ENCODE measurements around the gene SLC6A16. TPM values are rescaled to one million over a fixed set of nuclear protein-coding genes. Genes with fewer than 3 reads are reported as not detected.
"Not testable (repeated sequence)": the region's sequence is repeated elsewhere in the genome, so short reads cannot be mapped to it uniquely, and the experiment has no call there.

SLC6A16 gene
- total and polyA plus RNA-seq, 2 experiments from 2014 or later, result 0.27 TPM

DNA sequence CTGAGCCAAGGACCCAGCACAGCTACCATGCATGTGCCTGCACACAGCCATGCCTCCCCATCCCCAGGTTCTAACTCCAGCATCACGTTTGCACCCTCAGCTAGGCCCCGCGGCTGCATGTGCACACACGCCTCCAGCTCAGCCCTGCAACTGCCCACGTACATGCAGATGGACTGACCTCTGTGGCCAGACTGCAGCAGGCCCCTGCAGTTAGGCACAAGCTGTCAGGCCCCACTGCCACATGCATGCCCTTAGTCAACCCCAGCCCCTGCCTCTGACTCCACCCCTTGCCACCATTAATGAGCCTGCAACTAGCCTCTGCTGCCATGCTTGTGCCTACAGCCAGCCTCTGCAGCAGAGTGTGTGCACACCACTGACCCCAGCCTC, 23.1 kb downstream of the SLC6A16 start:
- no peak for TF ChIP-seq CTCF (IDR thresholded peaks at IDR 0.05; ENCODE audit: poor library complexity)
- no peak for TF ChIP-seq EZH2 (IDR thresholded peaks at IDR 0.05; ENCODE audit: borderline replicate concordance)
- TF ChIP-seq EZH2phosphoT487 (IDR thresholded peaks at IDR 0.05; ENCODE audit: low read depth, severe bottlenecking, unreplicated experiment), result no peak
- Histone ChIP-seq H2AFZ (no peak overlapping the region), H3K27me3 (no peaks in the 10 kb centered on the region), H3K4me1 (ENCODE audit: insufficient read depth) (no peaks in the 10 kb centered on the region), H3K4me2 (no peak overlapping the region), H3K4me3 (no peak overlapping the region), H3K9me2 (replicated peaks; ENCODE audit: insufficient read depth) (no peaks in the 10 kb centered on the region), H3K9me3 (ENCODE audit: low read depth) (no peaks in the 10 kb centered on the region), H3K79me2 (no peaks in the 10 kb centered on the region), H3K36me3 (replicated peaks; ENCODE audit: insufficient read depth, low read depth) (no peaks in the 10 kb centered on the region), H4K20me1 (ENCODE audit: insufficient read depth, poor library complexity, severe bottlenecking) (no peaks in the 10 kb centered on the region), H3K27ac (no peak overlapping the region)
- 88% methylated on average over 5 of the region's 5 CpGs for WGBS (ENCODE audit: low lambda C conversion rate, missing lambda C conversion rate)
- no peak for DNase-seq (ENCODE audit: low spot score)

- Histone ChIP-seq H3K4me3 (no peak overlapping the region), H3K4me2 (no peak overlapping the region), H3K36me3 (replicated peaks; ENCODE audit: insufficient read depth, low read depth) (no peaks in the 10 kb centered on the region), H2AFZ (no peak overlapping the region), H3K9me2 (replicated peaks; ENCODE audit: insufficient read depth) (no peaks in the 10 kb centered on the region), H3K9me3 (ENCODE audit: low read depth) (no peaks in the 10 kb centered on the region), H3K27me3 (no peaks in the 10 kb centered on the region), H3K4me1 (ENCODE audit: insufficient read depth) (no peaks in the 10 kb centered on the region), H4K20me1 (ENCODE audit: insufficient read depth, poor library complexity, severe bottlenecking) (no peaks in the 10 kb centered on the region), H3K79me2 (no peaks in the 10 kb centered on the region), H3K27ac (no peak overlapping the region)
- peak; percentile 59 for TF ChIP-seq CTCF (IDR thresholded peaks at IDR 0.05; ENCODE audit: poor library complexity)
- TF ChIP-seq EZH2 (IDR thresholded peaks at IDR 0.05; ENCODE audit: borderline replicate concordance), result no peak
- TF ChIP-seq EZH2phosphoT487 (IDR thresholded peaks at IDR 0.05; ENCODE audit: low read depth, severe bottlenecking, unreplicated experiment), result no peak
- WGBS (ENCODE audit: low lambda C conversion rate, missing lambda C conversion rate), result 42% methylated on average over 8 of the region's 8 CpGs
- DNase-seq (ENCODE audit: low spot score), result peak; percentile 71
Observed at GRCh38 chr19:49301165-49301865, 23.7 kb downstream of the SLC6A16 start.

DNA sequence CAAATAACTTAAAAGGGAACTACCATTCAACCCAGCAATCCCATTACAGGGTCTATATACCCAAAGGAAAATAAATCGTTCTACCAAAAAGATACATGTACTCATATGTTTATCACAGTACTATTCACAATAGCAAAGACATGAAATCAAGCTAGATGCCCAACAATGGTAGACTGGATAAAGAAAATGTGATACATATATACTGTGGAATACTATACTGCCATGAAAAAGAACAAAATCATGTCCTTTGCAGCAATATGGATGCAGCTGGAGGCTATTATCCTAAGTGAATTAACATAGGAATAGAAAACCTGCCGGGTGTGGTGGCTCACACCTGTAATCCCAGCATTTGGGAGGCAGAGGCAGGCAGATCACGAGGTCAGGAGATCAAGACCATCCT, 26.3 kb downstream of the SLC6A16 start:
- not testable (repeated sequence) for H3K27me3 ChIP-seq; DNase-seq (ENCODE audit: low spot score); H3K79me2 ChIP-seq; H3K9me3 ChIP-seq (ENCODE audit: low read depth); H3K9me2 ChIP-seq (replicated peaks; ENCODE audit: insufficient read depth); H3K27ac ChIP-seq; H3K4me1 ChIP-seq (ENCODE audit: insufficient read depth); H2AFZ ChIP-seq; H4K20me1 ChIP-seq (ENCODE audit: insufficient read depth, poor library complexity, severe bottlenecking); H3K4me3 ChIP-seq; H3K36me3 ChIP-seq (replicated peaks; ENCODE audit: insufficient read depth, low read depth); H3K4me2 ChIP-seq
- WGBS (ENCODE audit: low lambda C conversion rate, missing lambda C conversion rate), result 92% methylated on average over 3 of the region's 3 CpGs

DNA sequence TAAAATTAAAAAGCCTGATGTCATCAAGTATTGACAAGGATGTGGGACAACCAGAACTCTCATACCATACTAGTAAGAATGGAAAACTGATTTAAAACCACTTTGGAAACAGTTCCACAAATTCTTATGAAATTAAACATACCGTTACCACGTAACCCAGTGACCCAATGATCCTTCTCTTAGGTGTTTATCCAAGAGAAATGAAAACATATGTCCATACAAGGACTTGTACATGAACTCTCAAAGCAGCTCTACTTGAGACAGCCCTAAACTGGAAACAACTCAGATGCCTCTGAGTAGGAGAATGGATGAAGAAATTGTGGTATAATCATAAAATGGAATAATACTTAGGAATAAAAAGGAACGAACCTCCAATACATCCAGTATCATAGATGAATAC, 27.6 kb downstream of the SLC6A16 start:
- H3K27ac ChIP-seq, result no peak overlapping the region
- no peak overlapping the region for H3K4me3 ChIP-seq
- H3K36me3 ChIP-seq (replicated peaks; ENCODE audit: insufficient read depth, low read depth), result no peaks in the 10 kb centered on the region
- no peaks in the 10 kb centered on the region for H3K27me3 ChIP-seq
- 74% methylated on average over 3 of the region's 3 CpGs for WGBS (ENCODE audit: low lambda C conversion rate, missing lambda C conversion rate)
- H3K79me2 ChIP-seq, result no peaks in the 10 kb centered on the region
- H3K4me2 ChIP-seq, result no peak overlapping the region
- H3K4me1 ChIP-seq (ENCODE audit: insufficient read depth), result no peaks in the 10 kb centered on the region
- DNase-seq (ENCODE audit: low spot score), result no peak
- H4K20me1 ChIP-seq (ENCODE audit: insufficient read depth, poor library complexity, severe bottlenecking), result no peaks in the 10 kb centered on the region
- no peaks in the 10 kb centered on the region for H3K9me3 ChIP-seq (ENCODE audit: low read depth)
- H2AFZ ChIP-seq, result no peak overlapping the region
- no peaks in the 10 kb centered on the region for H3K9me2 ChIP-seq (replicated peaks; ENCODE audit: insufficient read depth)
- no peak for TF ChIP-seq EZH2phosphoT487 (IDR thresholded peaks at IDR 0.05; ENCODE audit: low read depth, severe bottlenecking, unreplicated experiment)
- TF ChIP-seq EZH2 (IDR thresholded peaks at IDR 0.05; ENCODE audit: borderline replicate concordance), result no peak
- TF ChIP-seq CTCF (IDR thresholded peaks at IDR 0.05; ENCODE audit: poor library complexity), result no peak

Measured in hepatocyte (in vitro differentiated cells).